Neuron (in vitro differentiated cells): ENCODE data around the gene NMD3.
"Not testable (repeated sequence)": the region's sequence is repeated elsewhere in the genome, so short reads cannot be mapped to it uniquely, and the experiment has no call there.

Experiments
- H2AFZ ChIP-seq: one replicate; pipeline ENCODE4 v1.6.1; 2013; ENCODE audit warnings: low read depth, mild to moderate bottlenecking, inconsistent platforms, low read length, moderate library complexity
- H3K27me3 ChIP-seq: one replicate; pipeline ENCODE4 v1.6.1; 2013; ENCODE audit warnings: low read length; ENCODE audit not compliant: insufficient read depth
- H3K36me3 ChIP-seq: one replicate; pipeline ENCODE4 v1.6.1; 2013; ENCODE audit warnings: low read length; ENCODE audit not compliant: insufficient read depth
- H3K4me1 ChIP-seq: one replicate; pipeline ENCODE4 v1.6.1; 2013; ENCODE audit warnings: low read length; ENCODE audit not compliant: insufficient read depth
- H3K4me3 ChIP-seq: 2 replicates; pipeline ENCODE4 v1.5.1; 2013; ENCODE audit warnings: mild to moderate bottlenecking, low read length, moderate library complexity
- H3K9me3 ChIP-seq: one replicate; pipeline ENCODE4 v1.6.1; 2013; ENCODE audit warnings: low read length

The NMD3 gene

GRCh38 chr3:161220850-161221753 lies at the start of gene NMD3:
Gene NMD3, plus strand, starts transcription at chr3:161221311. Its CDS starts 703 bp downstream, at chr3:161222014.
- Histone ChIP-seq H3K27me3 (no peaks in the 10 kb centered on the region), H2AFZ (peak within 1 kb of the TSS; percentile 95), H3K36me3 (peaks cover 18% of the 10 kb centered on the region), H3K4me3 (peak within 1 kb of the TSS; percentile 94), H3K9me3 (peaks cover 7% of the 10 kb centered on the region), H3K4me1 (peaks cover 17% of the 10 kb centered on the region)

GRCh38 chr3:161171639-161172552 lies 49.2 kb upstream of the NMD3 start:
- H3K27me3 ChIP-seq = no peaks in the 10 kb centered on the region
- H3K9me3 ChIP-seq = no peaks in the 10 kb centered on the region
- H2AFZ ChIP-seq = no peak overlapping the region
- H3K36me3 ChIP-seq = no peaks in the 10 kb centered on the region
- H3K4me1 ChIP-seq = no peaks in the 10 kb centered on the region
- no peak overlapping the region for H3K4me3 ChIP-seq

GRCh38 chr3:161175506-161175905 lies 45.6 kb upstream of the NMD3 start:
- Histone ChIP-seq H3K4me1 (peaks cover 7% of the 10 kb centered on the region), H2AFZ (no peak overlapping the region), H3K4me3 (no peak overlapping the region), H3K9me3 (no peaks in the 10 kb centered on the region), H3K27me3 (no peaks in the 10 kb centered on the region), H3K36me3 (no peaks in the 10 kb centered on the region)

DNA sequence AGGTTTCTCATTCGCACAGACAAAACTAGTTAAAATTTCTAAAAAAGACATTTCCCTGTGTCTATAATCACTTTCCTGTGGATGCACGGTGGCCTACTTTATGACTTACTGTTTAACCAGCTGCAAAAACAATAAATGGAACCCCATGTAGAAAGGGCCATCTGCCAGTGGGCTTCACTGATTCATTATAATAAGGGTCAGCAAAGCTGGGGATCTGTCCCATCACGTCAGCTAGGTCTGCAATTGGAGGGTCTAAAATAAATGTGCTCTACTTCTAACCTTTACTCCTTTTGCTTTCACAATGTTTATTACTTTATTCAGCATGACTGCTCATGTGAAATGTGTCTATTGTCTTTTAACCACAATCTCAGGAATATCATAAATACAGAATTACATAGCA lies 43.1 kb upstream of the NMD3 start:
- Histone ChIP-seq H3K36me3 (no peaks in the 10 kb centered on the region), H3K4me3 (no peak overlapping the region), H3K4me1 (peaks cover 7% of the 10 kb centered on the region), H2AFZ (no peak overlapping the region), H3K9me3 (no peaks in the 10 kb centered on the region), H3K27me3 (no peaks in the 10 kb centered on the region)

- peaks cover 11% of the 10 kb centered on the region for H3K4me1 ChIP-seq
- H3K4me3 ChIP-seq, H2AFZ ChIP-seq, H3K27me3 ChIP-seq, H3K9me3 ChIP-seq, H3K36me3 ChIP-seq: not testable (repeated sequence)
Measured at GRCh38 chr3:161181371-161181770, 39.7 kb upstream of the NMD3 start.

- Histone ChIP-seq H3K4me3 (no peak overlapping the region), H3K4me1 (peaks cover 4% of the 10 kb centered on the region), H2AFZ (no peak overlapping the region), H3K9me3 (no peaks in the 10 kb centered on the region), H3K27me3 (no peaks in the 10 kb centered on the region), H3K36me3 (no peaks in the 10 kb centered on the region)
Measured at GRCh38 chr3:161187046-161187445, 34.1 kb upstream of the NMD3 start.

DNA sequence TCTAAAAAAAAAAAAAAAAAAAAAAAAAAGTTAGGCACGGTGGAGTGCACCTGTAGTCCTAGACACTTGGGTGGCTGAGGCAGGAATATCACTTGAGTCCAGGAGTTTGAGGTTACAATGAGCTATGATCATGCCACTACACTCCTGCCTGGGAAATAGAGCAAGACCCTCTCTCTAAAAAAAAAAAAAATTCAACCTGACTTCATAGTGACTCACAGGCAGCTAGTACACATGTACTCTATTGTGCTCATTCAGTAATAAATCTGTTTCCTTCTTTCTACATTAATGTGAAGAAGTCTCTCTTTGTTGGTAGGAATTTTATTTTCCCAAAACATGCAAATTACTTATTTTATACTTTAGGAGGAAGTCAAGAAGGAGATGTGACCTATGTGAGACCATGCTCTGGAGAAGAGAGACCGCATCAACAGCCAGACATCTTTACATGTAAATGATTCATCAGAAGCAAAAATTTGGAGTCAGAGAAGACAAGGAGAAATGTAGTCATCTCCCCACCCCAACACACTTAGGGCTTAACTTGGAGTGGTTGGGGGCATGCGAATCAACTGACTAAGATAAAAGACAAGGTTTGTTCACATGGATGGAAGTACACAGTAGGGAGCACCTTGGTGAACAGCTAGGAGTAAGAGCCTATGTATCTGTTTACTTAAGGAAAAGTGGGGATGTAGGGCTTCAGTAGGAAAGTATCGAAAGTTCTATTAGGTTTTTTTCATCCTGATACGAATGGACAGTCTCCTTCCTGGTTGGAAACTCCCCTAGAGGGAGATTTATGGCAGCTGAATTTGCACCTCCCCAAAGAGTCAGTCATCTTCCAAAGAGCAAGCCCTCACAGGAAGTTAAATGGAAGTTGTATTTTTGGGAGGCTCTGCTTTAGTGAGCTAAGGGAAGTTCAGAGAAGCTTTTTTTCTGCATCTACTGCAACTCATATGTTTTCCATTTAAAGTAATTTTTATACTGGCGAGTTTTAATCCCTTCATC lies 23.0 kb upstream of the NMD3 start:
- Histone ChIP-seq H3K9me3 (no peaks in the 10 kb centered on the region), H3K4me3 (no peak overlapping the region), H2AFZ (no peak overlapping the region), H3K36me3 (no peaks in the 10 kb centered on the region), H3K4me1 (no peaks in the 10 kb centered on the region), H3K27me3 (no peaks in the 10 kb centered on the region)

- Histone ChIP-seq H3K4me3 (no peak overlapping the region), H2AFZ (no peak overlapping the region), H3K27me3 (no peaks in the 10 kb centered on the region), H3K36me3 (no peaks in the 10 kb centered on the region), H3K4me1 (no peaks in the 10 kb centered on the region), H3K9me3 (no peaks in the 10 kb centered on the region)
Measured at GRCh38 chr3:161199926-161200325, 21.2 kb upstream of the NMD3 start.

- Histone ChIP-seq H3K9me3 (no peaks in the 10 kb centered on the region), H3K36me3 (no peaks in the 10 kb centered on the region), H3K27me3 (no peaks in the 10 kb centered on the region), H3K4me1 (no peaks in the 10 kb centered on the region), H3K4me3 (no peak overlapping the region), H2AFZ (no peak overlapping the region)
Measured at GRCh38 chr3:161203485-161204098, 17.5 kb upstream of the NMD3 start.

- Histone ChIP-seq H3K4me1 (peaks cover 13% of the 10 kb centered on the region), H3K9me3 (no peaks in the 10 kb centered on the region), H3K36me3 (no peaks in the 10 kb centered on the region), H3K27me3 (no peaks in the 10 kb centered on the region), H3K4me3 (no peak overlapping the region), H2AFZ (no peak overlapping the region)
Measured at GRCh38 chr3:161208931-161209330, 12.2 kb upstream of the NMD3 start.

DNA sequence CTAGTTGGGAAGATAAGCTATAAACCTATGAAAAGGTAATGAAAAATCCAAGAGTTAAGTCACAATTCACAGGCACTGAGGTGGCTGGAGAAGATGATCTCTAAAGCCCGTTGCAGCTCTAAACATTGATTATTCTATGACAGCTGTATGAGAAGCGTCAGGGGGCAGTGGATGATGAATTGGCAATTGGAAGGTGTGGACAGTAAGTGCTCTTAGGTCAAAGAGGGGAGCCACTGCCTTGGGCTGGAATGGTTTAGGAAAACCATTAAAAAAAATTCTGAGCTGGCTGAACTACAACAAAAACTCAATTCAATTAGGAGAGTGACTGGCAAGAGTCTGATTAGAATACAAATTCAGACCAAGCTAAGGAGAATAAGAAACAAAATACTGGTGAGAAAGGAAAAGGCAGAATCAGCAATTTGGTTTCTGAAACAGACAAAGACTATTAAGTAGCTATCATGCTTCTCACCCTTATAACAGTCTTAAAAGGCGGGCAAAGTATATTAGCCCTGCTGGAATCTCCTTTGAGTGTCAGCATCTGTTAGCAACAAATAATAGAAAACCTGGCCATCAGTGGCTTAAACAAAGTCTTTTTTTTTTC lies 8.8 kb upstream of the NMD3 start:
- Histone ChIP-seq H2AFZ (peak overlapping the region; percentile 73), H3K36me3 (no peaks in the 10 kb centered on the region), H3K9me3 (no peaks in the 10 kb centered on the region)

DNA sequence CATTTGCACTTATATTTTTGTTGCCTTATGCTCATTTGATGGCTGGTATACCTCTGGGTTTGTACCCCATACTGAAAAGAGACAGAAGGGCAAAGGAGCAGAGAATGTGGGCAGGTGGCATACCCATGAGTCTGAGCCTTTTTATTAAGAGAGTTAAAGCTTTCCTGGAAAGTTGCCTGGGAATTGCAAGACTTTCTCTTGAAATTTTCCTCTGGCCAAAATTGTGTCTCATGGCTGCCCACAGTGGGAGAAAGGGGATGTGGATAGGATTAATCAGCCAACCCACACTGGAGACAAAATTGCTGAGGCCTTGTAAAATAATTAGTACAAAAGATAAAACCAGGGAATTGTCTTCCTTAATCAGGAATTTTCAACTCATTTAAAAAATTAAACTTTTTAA lies 8.2 kb upstream of the NMD3 start:
- Histone ChIP-seq H3K9me3 (no peaks in the 10 kb centered on the region), H3K4me1 (peaks cover 13% of the 10 kb centered on the region), H3K4me3 (no peak overlapping the region), H2AFZ (peak overlapping the region; percentile 73), H3K27me3 (no peaks in the 10 kb centered on the region), H3K36me3 (no peaks in the 10 kb centered on the region)

More for the DNA sequence above, 8.8 kb upstream of the NMD3 start:
- Histone ChIP-seq H3K27me3 (no peaks in the 10 kb centered on the region), H3K4me1 (peaks cover 13% of the 10 kb centered on the region), H3K4me3 (no peak overlapping the region)
